Bronchial epithelial cell (primary cell): ENCODE data around the gene RAB24. TPM values are rescaled to one million over a fixed set of nuclear protein-coding genes. Genes with fewer than 3 reads are reported as not detected.

Experiments used
- DNase-seq: peaks from one replicate; pipeline ENCODE4 v3.0.0-alpha.2; 2010; ENCODE audit warnings: low read depth
- FAIRE-seq: peaks from 2 replicates; lab custom pipeline; 2011; peaks lifted over from hg19 to GRCh38; lab: Jason Lieb, UNC
- H3K27me3 ChIP-seq: 2 replicates; pipeline ENCODE4 v1.5.1; 2011; ENCODE audit warnings: low read length; ENCODE audit not compliant: control insufficient read depth, insufficient read depth
- H3K36me3 ChIP-seq: 2 replicates; pipeline ENCODE4 v1.5.1; 2011; ENCODE audit warnings: low read length; ENCODE audit not compliant: control insufficient read depth, insufficient read depth
- H3K4me3 ChIP-seq: 2 replicates; pipeline ENCODE4 v1.5.1; 2011; ENCODE audit warnings: mild to moderate bottlenecking, low read depth, low read length, control low read depth
- CTCF ChIP-seq: IDR thresholded peaks from 2 replicates; pipeline ENCODE4 v1.5.1; 2011; ENCODE audit warnings: mild to moderate bottlenecking, moderate library complexity, low read length, control low read depth, inconsistent platforms; ENCODE audit not compliant: insufficient read depth, severe bottlenecking
- total RNA-seq: library from RNA; depleted of rRNA; stranded (reverse); fragments of >200 nt; gene quantifications from 2 replicates; pipeline ENCODE4 v1.2.1, GENCODE V29; 2014

RAB24 gene
- total RNA-seq, 1 donor from 2014 or later, result 16.6 TPM

- peak; percentile 76 for FAIRE-seq
- DNase-seq, result peak; percentile 96
- no peak overlapping the region for H3K4me3 ChIP-seq
Measured at GRCh38 chr5:177301503-177302165, 1.9 kb downstream of the RAB24 start.

GRCh38 chr5:177300951-177301350 lies 2.6 kb downstream of the RAB24 start:
- H3K27me3 ChIP-seq, result no peaks in the 10 kb centered on the region
- no peak overlapping the region for H3K4me3 ChIP-seq
- no peak for FAIRE-seq
- peak; percentile 62 for DNase-seq
- TF ChIP-seq CTCF, result no peak
- peaks cover 5% of the 10 kb centered on the region for H3K36me3 ChIP-seq

More at GRCh38 chr5:177301503-177302165, 1.9 kb downstream of the RAB24 start:
- TF ChIP-seq CTCF, result no peak
- no peaks in the 10 kb centered on the region for H3K27me3 ChIP-seq
- peaks cover 4% of the 10 kb centered on the region for H3K36me3 ChIP-seq

GRCh38 chr5:177300236-177300880 lies 3.2 kb downstream of the RAB24 start:
- TF ChIP-seq CTCF, result peak; percentile 7
- H3K4me3 ChIP-seq, result no peak overlapping the region
- peaks cover 5% of the 10 kb centered on the region for H3K36me3 ChIP-seq
- DNase-seq (peak; percentile 61), FAIRE-seq (no peak)
- no peaks in the 10 kb centered on the region for H3K27me3 ChIP-seq

GRCh38 chr5:177299697-177300096 lies 3.8 kb downstream of the RAB24 start:
- no peak for FAIRE-seq
- no peak overlapping the region for H3K4me3 ChIP-seq

GRCh38 chr5:177297922-177298321 lies 5.6 kb downstream of the RAB24 start:
- FAIRE-seq (no peak), DNase-seq (no peak)
- TF ChIP-seq CTCF, result no peak
- Histone ChIP-seq H3K4me3 (no peak overlapping the region), H3K27me3 (no peaks in the 10 kb centered on the region), H3K36me3 (peaks cover 21% of the 10 kb centered on the region)

More at GRCh38 chr5:177299697-177300096, 3.8 kb downstream of the RAB24 start:
- Histone ChIP-seq H3K36me3 (peaks cover 9% of the 10 kb centered on the region), H3K27me3 (no peaks in the 10 kb centered on the region)
- DNase-seq, result no peak
- TF ChIP-seq CTCF, result no peak

- Histone ChIP-seq H3K27me3 (no peaks in the 10 kb centered on the region), H3K36me3 (peaks cover 28% of the 10 kb centered on the region), H3K4me3 (no peak overlapping the region)
- TF ChIP-seq CTCF, result no peak
- FAIRE-seq, result no peak
- DNase-seq, result no peak
Measured at GRCh38 chr5:177296581-177296980, 6.9 kb downstream of the RAB24 start.
